Heart right ventricle (tissue), 16 donors: ENCODE results near the gene KIF1A. TPM values are rescaled to one million over a fixed set of nuclear protein-coding genes. Genes with fewer than 3 reads are reported as not detected.
A peak's percentile ranks its signal among the peaks of the same experiment; 100 is the strongest.

Source experiments
- ATAC-seq, 8 donors: fragments of 200-7000 bp; cut with Tn5 transposase; one replicate each; pipeline ENCODE4 v1.9.1; 2020; ENCODE audit warnings: mild to moderate bottlenecking in 8 of 8, moderate library complexity in 8 of 8, moderate number of reproducible peaks in 1 of 8
- DNase-seq, 2 donors: peaks; one replicate each; pipeline ENCODE4 v3.0.0-alpha.2; 2020
- H3K27ac ChIP-seq, 10 donors: fragments of 200-600 bp; sonication (generic) in 2 of 10; one replicate each; pipeline versions ENCODE4 v1.5.0 to v1.8.0; 2020 to 2022; ENCODE audit warnings: mild to moderate bottlenecking in 3 of 10
- H3K27me3 ChIP-seq, 7 donors: fragments of 200-600 bp; one replicate each; pipeline ENCODE4 v1.8.0; 2021 to 2022; ENCODE audit warnings: mild to moderate bottlenecking in 2 of 7
- H3K36me3 ChIP-seq, 9 donors: fragments of 200-600 bp; sonication (generic) in 1 of 9; one replicate each; pipeline versions ENCODE4 v1.5.0 to v1.8.0; 2020 to 2022; ENCODE audit warnings: mild to moderate bottlenecking in 2 of 9
- H3K4me1 ChIP-seq, 9 donors: fragments of 200-600 bp; sonication (generic) in 1 of 9; one replicate each; pipeline versions ENCODE4 v1.5.0 to v1.8.0; 2020 to 2022; ENCODE audit warnings: mild to moderate bottlenecking in 4 of 9
- H3K4me3 ChIP-seq, 10 donors: fragments of 200-600 bp; sonication (generic) in 2 of 10; one replicate each; pipeline versions ENCODE4 v1.5.0 to v1.8.0; 2020 to 2022; ENCODE audit warnings: mild to moderate bottlenecking in 7 of 10, moderate library complexity in 2 of 10
- H3K9me3 ChIP-seq, 11 donors: fragments of 200-600 bp in 10 of 11; sonication (generic) in 2 of 11; one replicate each; pipeline versions ENCODE4 v1.5.0 to v1.8.0; 2013 to 2022; ENCODE audit warnings: mild to moderate bottlenecking in 2 of 11, control low read depth in 1 of 11, moderate library complexity in 1 of 11
- CTCF ChIP-seq, 9 donors: fragments of 200-600 bp; sonication (generic) in 2 of 9; IDR thresholded peaks; one replicate each; pipeline versions ENCODE4 v1.5.0 to v1.8.0; 2021 to 2022; ENCODE audit warnings: antibody characterized with exemption in 9 of 9, mild to moderate bottlenecking in 5 of 9, moderate library complexity in 1 of 9
- WGBS, 2 donors: extraction: QIAGEN DNeasy Blood & Tissue Kit; methylation state at CpG; one replicate each; pipeline ENCODE4 v1.1.7; 2013; ENCODE audit warnings: inconsistent platforms in 1 of 2; 5-methylcytosine and 5-hydroxymethylcytosine counted together
- intact Hi-C, 10 donors: fragments of 100-400 bp; cut with DNase I; formaldehyde crosslinking; loops; one replicate each; pipeline versions ENCODE4 v1.11.1 to v1.14.2; 2022
- polyA plus RNA-seq, 2 donors: library from polyadenylated mRNA; stranded (reverse); fragments of 200-250 nt; gene quantifications; one replicate each; pipeline ENCODE4 v1.2.3, GENCODE V29; 2013
- total RNA-seq, 10 donors: library from RNA; stranded (reverse); fragmentation: NEBNext Ultra II Directional in 3 of 10; extraction: Animal tissue kit (Norgen Biotek cat#: 25700) in 3 of 10; gene quantifications; one replicate each; pipeline versions ENCODE4 v1.2.1 to v1.2.4, GENCODE V29; 2021 to 2023
- donor health status: Arrhythmogenic right ventricular cardiomyopathy.
- donor health status: ischemic (EF 13 %, LVEDD 7.1; RV severe dilation, severe dysfunction).
- donor health status: healthy with polysubstance abuse.
- donor health status: DM: no; HTN: yes; CAD: no.
- donor health status: DM: no; HTN: no; CAD: no.
- donor health status: ischemic (EF 25% LVEDD 6.9; RV normal size, moderate dysfunction).
- donor health status: ischemic (EF 25% LVEDD 5.7; RV mildly dilated, moderate dysfunction).
- donor health status: healthy.
- donor health status: DM: yes; HTN: yes; CAD: no.
- donor health status: Ischemic cardiomyopathy.
- donor health status: ischemic (EF 35%, LVEDD 5.7; RV mildly dilated, moderate dysfunction).
- donor health status: nonischemic (EF 11% LVEDD 7.7; RV severe dilation, severe dysfunction).
- donor health status: DM: yes; HTN: yes; CAD: no.
- donor health status: PGD.
- donor health status: ischemic (EF 29% LVEDD 5.4; RV normal size, mild dysfunction).
- donor health status: nonischemic (EF 23%, LVEDD 6.1; RV moderate dilation, normal function).

The KIF1A gene
- total and polyA plus RNA-seq, 12 donors: 0.37 to 21.4 (median 1.4) TPM

GRCh38 chr2:240789501-240790369 is 30.3 kb downstream of the KIF1A start:
- H3K4me3 ChIP-seq: no peak overlapping the region
- intact Hi-C loops: no loop called here
- no peak overlapping the region for H3K27ac ChIP-seq
- DNase-seq (peak in 1 of 2 donors; percentile 6), ATAC-seq (no peak)
- no peaks in the 10 kb centered on the region for H3K4me1 ChIP-seq
- peaks cover 0 to 19% (median 7%) of the 10 kb centered on the region in 7 donors for H3K27me3 ChIP-seq
- no peaks in the 10 kb centered on the region for H3K9me3 ChIP-seq
- whole genome bisulfite sequencing, 2 donors: 86 to 90% methylated on average over 23 of the region's 23 CpGs
- no peak for TF ChIP-seq CTCF (IDR thresholded peaks at IDR 0.05)
- no peaks in the 10 kb centered on the region for H3K36me3 ChIP-seq

GRCh38 chr2:240789051-240789453 is 31.0 kb downstream of the KIF1A start:
- 88 to 91% methylated on average over 13 of the region's 13 CpGs for WGBS, 2 donors

GRCh38 chr2:240788482-240788881 is 31.5 kb downstream of the KIF1A start:
- Histone ChIP-seq H3K27ac (no peak overlapping the region), H3K36me3 (no peaks in the 10 kb centered on the region), H3K9me3 (no peaks in the 10 kb centered on the region), H3K4me3 (no peak overlapping the region), H3K27me3 (peaks cover 0 to 26% (median 10%) of the 10 kb centered on the region in 7 donors), H3K4me1 (no peaks in the 10 kb centered on the region)
- WGBS, 2 donors: 80 to 91% methylated on average over 4 of the region's 4 CpGs
- intact Hi-C loops: no loop called here
- DNase-seq: peak in 1 of 2 donors; percentile 3
- no peak for TF ChIP-seq CTCF (IDR thresholded peaks at IDR 0.05)
- ATAC-seq: no peak

More at GRCh38 chr2:240789051-240789453, 31.0 kb downstream of the KIF1A start:
- no peak overlapping the region for H3K4me3 ChIP-seq
- no peaks in the 10 kb centered on the region for H3K4me1 ChIP-seq
- peak in 1 of 2 donors; percentile 1 for DNase-seq
- TF ChIP-seq CTCF (IDR thresholded peaks at IDR 0.05): no peak
- H3K9me3 ChIP-seq: no peaks in the 10 kb centered on the region
- intact Hi-C loops: no loop called here
- peaks cover 0 to 22% (median 7%) of the 10 kb centered on the region in 7 donors for H3K27me3 ChIP-seq
- ATAC-seq: no peak
- no peak overlapping the region for H3K27ac ChIP-seq
- H3K36me3 ChIP-seq: no peaks in the 10 kb centered on the region

- H3K27ac ChIP-seq: no peak overlapping the region
Observed at GRCh38 chr2:240787521-240788472, 32.2 kb downstream of the KIF1A start.

More at GRCh38 chr2:240787521-240788472, 32.2 kb downstream of the KIF1A start:
- whole genome bisulfite sequencing, 2 donors: 82 to 87% methylated on average over 23 of the region's 23 CpGs
- Histone ChIP-seq H3K4me3 (no peak overlapping the region), H3K36me3 (no peaks in the 10 kb centered on the region), H3K9me3 (no peaks in the 10 kb centered on the region), H3K27me3 (peaks cover 0 to 31% (median 13%) of the 10 kb centered on the region in 7 donors), H3K4me1 (no peaks in the 10 kb centered on the region)
- intact Hi-C loops: no loop called here
- ATAC-seq: no peak
- DNase-seq: peak in 1 of 2 donors; percentile 2
- no peak for TF ChIP-seq CTCF (IDR thresholded peaks at IDR 0.05)
